Smooth muscle cell (in vitro differentiated cells): ENCODE results near the gene CABLES2. TPM values are rescaled to one million over a fixed set of nuclear protein-coding genes. Genes with fewer than 3 reads are reported as not detected.

ENCODE experiments used
- DNase-seq: peaks from one replicate; lab custom pipeline; 2025; ENCODE audit not compliant: unreplicated experiment; lab: John Stamatoyannopoulos, UW
- H2AFZ ChIP-seq: fragments of 200-600 bp; sonication (generic); 2 replicates; pipeline ENCODE4 v1.6.0; 2016; ENCODE audit warnings: antibody characterized with exemption, low read depth, mild to moderate bottlenecking
- H3F3A ChIP-seq: fragments of 200-600 bp; sonication (generic); 2 replicates; pipeline ENCODE4 v1.6.0; 2017; ENCODE audit warnings: antibody characterized with exemption, low read depth
- H3K27ac ChIP-seq: fragments of 200-600 bp; sonication (generic); 2 replicates; pipeline ENCODE4 v1.5.1; 2016; ENCODE audit warnings: low read depth, mild to moderate bottlenecking
- H3K27me3 ChIP-seq: fragments of 200-600 bp; sonication (generic); 2 replicates; pipeline ENCODE4 v1.6.1; 2016; ENCODE audit warnings: low read depth, mild to moderate bottlenecking
- H3K36me3 ChIP-seq: fragments of 200-600 bp; sonication (generic); 2 replicates; pipeline ENCODE4 v1.5.1; 2016; ENCODE audit warnings: low read depth
- H3K4me1 ChIP-seq: fragments of 200-600 bp; sonication (generic); 2 replicates; pipeline ENCODE4 v1.5.1; 2016; ENCODE audit warnings: low read depth
- H3K4me2 ChIP-seq: fragments of 200-600 bp; sonication (generic); 2 replicates; pipeline ENCODE4 v1.6.0; 2016; ENCODE audit warnings: mild to moderate bottlenecking
- H3K4me3 ChIP-seq: fragments of 200-600 bp; sonication (generic); 2 replicates; pipeline ENCODE4 v1.5.1; 2016; ENCODE audit warnings: mild to moderate bottlenecking
- H3K79me2 ChIP-seq: fragments of 200-600 bp; sonication (generic); 2 replicates; pipeline ENCODE4 v1.6.0; 2016; ENCODE audit warnings: low read depth, mild to moderate bottlenecking
- H3K9ac ChIP-seq: fragments of 200-600 bp; sonication (generic); 2 replicates; pipeline ENCODE4 v1.6.0; 2016; ENCODE audit warnings: low read depth
- H3K9me3 ChIP-seq: fragments of 200-600 bp; sonication (generic); replicated peaks from 2 replicates; pipeline ENCODE4 v1.5.1; 2016; ENCODE audit warnings: low read depth
- H4K20me1 ChIP-seq: fragments of 200-600 bp; sonication (generic); 2 replicates; pipeline ENCODE4 v1.6.0; 2016; ENCODE audit warnings: low read depth
- WGBS: methylation state at CpG from one replicate; pipeline ENCODE4 v1.1.7; 2016; ENCODE audit warnings: low lambda C conversion rate; 5-methylcytosine and 5-hydroxymethylcytosine counted together
- polyA plus RNA-seq: library from polyadenylated mRNA; unstranded; fragments of >200 nt; fragmentation: Nextera tagmentation; extraction: Ambion mirVana; gene quantifications from 2 replicates; pipeline ENCODE4 v1.2.1, GENCODE V29; 2016
- total RNA-seq: library from RNA; depleted of rRNA; stranded (reverse); fragments of >200 nt; gene quantifications from 2 replicates; pipeline ENCODE4 v1.2.3, GENCODE V29; 2014
- TF ChIP-seq, protein P1 (sequence below): fragments of 200-600 bp; sonication (generic); IDR thresholded peaks from 2 replicates; pipeline ENCODE4 v1.5.1; 2017; ENCODE audit warnings: borderline replicate concordance, mild to moderate bottlenecking, antibody characterized with exemption; ENCODE audit not compliant: insufficient read depth, poor library complexity, severe bottlenecking

Gene CABLES2
- total and polyA plus RNA-seq, 2 experiments from 2014 or later: 7.4 to 7.6 TPM

DNA sequence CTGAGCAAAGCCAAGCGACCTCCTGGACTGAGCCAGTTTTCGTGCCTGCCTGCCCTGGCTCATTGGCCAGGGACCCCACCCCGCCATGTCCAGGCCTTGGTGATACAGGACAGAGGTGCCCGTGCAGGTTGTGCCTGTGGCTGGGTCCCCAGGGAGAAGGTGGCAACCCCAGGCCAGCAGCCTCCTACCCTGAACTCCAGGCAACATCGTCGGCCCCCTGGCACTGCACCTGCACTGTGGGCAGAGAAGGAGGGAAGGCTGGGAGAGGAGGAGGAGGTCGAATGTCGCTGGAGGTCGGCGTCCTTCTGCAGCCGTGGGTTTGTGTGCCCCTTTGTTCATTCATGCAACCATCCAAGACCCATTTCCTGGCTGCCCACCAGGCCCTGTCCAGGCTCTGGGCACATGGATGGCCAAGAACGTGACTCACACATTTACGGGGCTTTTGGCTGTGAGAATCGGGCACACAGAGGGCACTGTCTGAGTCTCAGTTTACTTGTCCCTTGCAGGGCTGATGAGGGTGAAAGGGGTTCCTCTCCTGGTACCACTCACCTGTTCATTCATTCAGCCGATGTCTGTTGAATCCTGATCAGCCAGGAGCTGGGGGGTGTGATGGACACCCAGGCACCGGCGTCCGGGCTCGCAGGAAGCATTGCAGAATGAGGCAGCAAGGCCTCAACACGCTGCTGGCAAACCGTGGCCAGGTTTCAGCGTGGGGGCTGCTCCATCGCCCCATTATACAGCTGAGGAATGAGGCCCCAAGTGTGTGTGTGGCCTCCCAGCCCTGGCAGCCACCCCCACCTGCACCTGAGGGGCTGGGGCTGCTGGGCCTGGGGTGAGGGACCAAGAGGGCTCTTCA is 22.6 kb upstream of the CABLES2 start:
- H3K4me3 ChIP-seq: no peak overlapping the region
- no peak for DNase-seq
- peaks cover 3% of the 10 kb centered on the region for H3K4me1 ChIP-seq
- no peaks in the 10 kb centered on the region for H3K36me3 ChIP-seq
- TF ChIP-seq, protein P1, sequence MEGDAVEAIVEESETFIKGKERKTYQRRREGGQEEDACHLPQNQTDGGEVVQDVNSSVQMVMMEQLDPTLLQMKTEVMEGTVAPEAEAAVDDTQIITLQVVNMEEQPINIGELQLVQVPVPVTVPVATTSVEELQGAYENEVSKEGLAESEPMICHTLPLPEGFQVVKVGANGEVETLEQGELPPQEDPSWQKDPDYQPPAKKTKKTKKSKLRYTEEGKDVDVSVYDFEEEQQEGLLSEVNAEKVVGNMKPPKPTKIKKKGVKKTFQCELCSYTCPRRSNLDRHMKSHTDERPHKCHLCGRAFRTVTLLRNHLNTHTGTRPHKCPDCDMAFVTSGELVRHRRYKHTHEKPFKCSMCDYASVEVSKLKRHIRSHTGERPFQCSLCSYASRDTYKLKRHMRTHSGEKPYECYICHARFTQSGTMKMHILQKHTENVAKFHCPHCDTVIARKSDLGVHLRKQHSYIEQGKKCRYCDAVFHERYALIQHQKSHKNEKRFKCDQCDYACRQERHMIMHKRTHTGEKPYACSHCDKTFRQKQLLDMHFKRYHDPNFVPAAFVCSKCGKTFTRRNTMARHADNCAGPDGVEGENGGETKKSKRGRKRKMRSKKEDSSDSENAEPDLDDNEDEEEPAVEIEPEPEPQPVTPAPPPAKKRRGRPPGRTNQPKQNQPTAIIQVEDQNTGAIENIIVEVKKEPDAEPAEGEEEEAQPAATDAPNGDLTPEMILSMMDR: no peak
- H3K9me3 ChIP-seq: no peaks in the 10 kb centered on the region
- no peak overlapping the region for H3K27ac ChIP-seq
- no peak overlapping the region for H3K9ac ChIP-seq
- 90% methylated on average over 23 of the region's 23 CpGs for WGBS
- H2AFZ ChIP-seq: no peak overlapping the region
- H3K4me2 ChIP-seq: no peak overlapping the region
- H3K27me3 ChIP-seq: no peaks in the 10 kb centered on the region
- H4K20me1 ChIP-seq: no peaks in the 10 kb centered on the region
- no peaks in the 10 kb centered on the region for H3F3A ChIP-seq
- no peaks in the 10 kb centered on the region for H3K79me2 ChIP-seq

DNA sequence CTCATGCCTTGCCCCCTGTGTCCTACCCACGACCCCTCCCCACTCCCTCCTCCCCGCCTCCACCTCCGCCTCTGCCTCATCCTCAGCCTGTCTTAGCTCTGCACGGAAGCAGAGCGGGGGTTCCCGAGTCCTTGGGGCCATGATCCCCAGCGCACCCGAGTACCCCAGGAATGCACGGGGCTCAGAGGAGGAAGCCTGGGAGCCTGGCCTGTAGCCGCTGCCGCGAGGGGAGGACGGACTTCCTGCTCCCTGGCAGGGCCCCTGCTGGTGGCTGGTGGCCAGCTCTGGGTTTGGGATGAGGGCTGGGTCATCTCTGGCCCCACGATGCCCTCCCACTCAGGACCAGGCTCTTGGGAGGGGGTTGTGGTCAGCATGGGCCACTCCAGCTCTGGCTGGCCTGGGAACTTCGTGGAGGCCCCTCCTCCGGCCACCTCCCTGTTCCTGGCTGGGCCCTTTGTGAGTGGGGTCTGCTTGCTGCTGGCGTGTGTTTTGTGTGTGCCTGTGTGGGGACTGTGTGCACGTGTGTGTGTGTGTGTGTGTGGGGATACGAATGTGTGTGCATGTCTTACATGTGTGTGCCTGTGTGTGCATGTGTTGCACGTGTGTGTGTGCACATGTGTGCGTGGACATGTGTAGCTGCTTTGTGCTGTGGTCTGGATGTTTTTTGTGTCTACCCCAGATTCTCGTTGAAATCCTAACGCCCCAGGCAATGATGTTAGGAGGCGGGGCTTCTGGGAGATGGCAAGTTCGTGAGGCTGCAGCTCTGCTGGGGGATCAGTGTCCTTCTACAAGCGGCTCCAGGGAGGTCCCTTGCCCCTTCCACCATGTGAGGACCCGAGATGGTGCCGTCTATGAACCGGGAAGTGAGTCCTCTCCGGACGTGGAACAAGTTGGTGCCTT is 21.6 kb upstream of the CABLES2 start:
- no peak overlapping the region for H2AFZ ChIP-seq
- no peaks in the 10 kb centered on the region for H4K20me1 ChIP-seq
- 76% methylated on average over 30 of the region's 31 CpGs for WGBS
- TF ChIP-seq, protein P1: no peak
- peaks cover 3% of the 10 kb centered on the region for H3K4me1 ChIP-seq
- no peak overlapping the region for H3K4me2 ChIP-seq
- no peak overlapping the region for H3K9ac ChIP-seq
- no peak overlapping the region for H3K4me3 ChIP-seq
- H3K9me3 ChIP-seq: no peaks in the 10 kb centered on the region
- no peaks in the 10 kb centered on the region for H3F3A ChIP-seq
- no peaks in the 10 kb centered on the region for H3K27me3 ChIP-seq
- H3K36me3 ChIP-seq: no peaks in the 10 kb centered on the region
- H3K79me2 ChIP-seq: no peaks in the 10 kb centered on the region
- no peak for DNase-seq
- H3K27ac ChIP-seq: no peak overlapping the region

DNA sequence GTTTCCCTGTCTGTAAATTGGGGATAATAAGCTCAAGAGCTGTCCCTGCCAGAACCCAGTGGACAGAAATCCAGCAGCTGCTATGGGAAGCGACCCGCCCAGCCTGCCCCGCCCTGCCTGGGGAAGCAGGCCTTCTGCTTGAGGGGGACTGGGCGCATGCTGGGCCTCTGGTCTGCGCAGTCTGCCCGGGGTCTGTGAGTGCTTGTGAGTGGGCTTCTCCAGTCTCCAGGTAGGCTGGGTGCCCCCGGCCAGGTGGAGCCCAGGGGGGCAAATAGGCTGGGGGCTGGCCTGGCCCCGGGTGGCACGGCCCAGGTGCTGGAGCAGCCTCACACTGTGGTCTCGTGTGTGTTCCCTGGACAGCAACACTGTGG is 20.9 kb upstream of the CABLES2 start:
- 87% methylated on average over 6 of the region's 10 CpGs for WGBS

More for the DNA sequence above, 20.9 kb upstream of the CABLES2 start:
- no peak overlapping the region for H3K4me3 ChIP-seq
- H3K9me3 ChIP-seq: no peaks in the 10 kb centered on the region
- H3K9ac ChIP-seq: no peak overlapping the region
- H3F3A ChIP-seq: no peaks in the 10 kb centered on the region
- no peak overlapping the region for H2AFZ ChIP-seq
- H3K4me2 ChIP-seq: no peak overlapping the region
- TF ChIP-seq, protein P1: no peak
- H3K36me3 ChIP-seq: no peaks in the 10 kb centered on the region
- no peaks in the 10 kb centered on the region for H4K20me1 ChIP-seq
- no peak overlapping the region for H3K27ac ChIP-seq
- peaks cover 3% of the 10 kb centered on the region for H3K4me1 ChIP-seq
- DNase-seq: no peak
- H3K27me3 ChIP-seq: no peaks in the 10 kb centered on the region
- H3K79me2 ChIP-seq: no peaks in the 10 kb centered on the region
